G401.6 (cell line): Measurements from ENCODE around the gene THADA.
"Not testable (repeated sequence)": the region's sequence is repeated elsewhere in the genome, so short reads cannot be mapped to it uniquely, and the experiment has no call there.

Experiments
- FAIRE-seq: peaks from 2 replicates; lab custom pipeline; 2012; peaks lifted over from hg19 to GRCh38; lab: Jason Lieb, UNC

Gene THADA

GRCh38 chr2:43410055-43410604 lies 185.7 kb downstream of the THADA start:
- no peak for FAIRE-seq

GRCh38 chr2:43408407-43409160 lies 187.3 kb downstream of the THADA start:
- FAIRE-seq = no peak

- no peak for FAIRE-seq
These were observed 187.9 kb downstream of the THADA start for GRCh38 chr2:43407935-43408334.

- no peak for FAIRE-seq
These were observed 189.1 kb downstream of the THADA start for GRCh38 chr2:43406651-43407279.

- no peak for FAIRE-seq
These were observed 190.0 kb downstream of the THADA start for GRCh38 chr2:43405829-43406228.

GRCh38 chr2:43402452-43402937 lies 193.3 kb downstream of the THADA start:
- no peak for FAIRE-seq

GRCh38 chr2:43402002-43402401 lies 193.8 kb downstream of the THADA start:
- FAIRE-seq = no peak

GRCh38 chr2:43400508-43400907 lies 195.3 kb downstream of the THADA start:
- FAIRE-seq = no peak

GRCh38 chr2:43399515-43400264 lies 196.1 kb downstream of the THADA start:
- FAIRE-seq = no peak

GRCh38 chr2:43399098-43399497 lies 196.7 kb downstream of the THADA start:
- FAIRE-seq = no peak

GRCh38 chr2:43397821-43398220 lies 198.0 kb downstream of the THADA start:
- no peak for FAIRE-seq

- FAIRE-seq = no peak
These were observed 198.4 kb downstream of the THADA start for GRCh38 chr2:43397411-43397810.

- not testable (repeated sequence) for FAIRE-seq
These were observed 199.5 kb downstream of the THADA start for GRCh38 chr2:43396344-43396743.

GRCh38 chr2:43393918-43394317 lies 201.9 kb downstream of the THADA start:
- FAIRE-seq = no peak

- no peak for FAIRE-seq
These were observed 204.0 kb downstream of the THADA start for GRCh38 chr2:43391878-43392215.

- no peak for FAIRE-seq
These were observed 204.5 kb downstream of the THADA start for GRCh38 chr2:43391201-43391877.

GRCh38 chr2:43389581-43390466 lies 206.0 kb downstream of the THADA start:
- no peak for FAIRE-seq

GRCh38 chr2:43388371-43388770 lies 207.5 kb downstream of the THADA start:
- FAIRE-seq = no peak

GRCh38 chr2:43387092-43388062 lies 208.5 kb downstream of the THADA start:
- no peak for FAIRE-seq

- FAIRE-seq = not testable (repeated sequence)
These were observed 209.2 kb downstream of the THADA start for GRCh38 chr2:43386679-43387078.
